Measurements from ENCODE around the gene UQCRQ.

UQCRQ gene

GRCh38 chr5:132866342-132867045 lies at the start of gene UQCRQ, which contains the start of gene GDF9:
Gene UQCRQ, plus strand, starts transcription at chr5:132866642. Its CDS starts 240 bp downstream, at chr5:132866882.
Gene GDF9, minus strand, starts transcription at chr5:132866469. Its CDS starts 1,936 bp downstream, at chr5:132864533.
- ChIA-PET POLR2A (ENCODE audit: low non-redundant PET) (interaction anchor here (0.9 to 1.2 kb wide), 5 partner anchors 10 to 46 kb away, joined by 3 to 7 read pairs (median 6); no protein-coding TSS in a partner anchor), CTCF (interaction anchor here (0.6 to 1.9 kb wide), 6 partner anchors 26 to 1117 kb away, joined by 3 to 6 read pairs (median 4); no protein-coding TSS in a partner anchor)
- DNase-seq (ENCODE audit: low spot score), result peak; percentile 99
- H3K27ac ChIP-seq, result peak within 1 kb of the TSS; percentile 81
- peak; percentile 57 for TF ChIP-seq CTCF (conservative IDR thresholded peaks at IDR 0.05; ENCODE audit: low read depth)

GRCh38 chr5:132817011-132817410 lies 49.4 kb upstream of the UQCRQ start:
- TF ChIP-seq CTCF (conservative IDR thresholded peaks at IDR 0.05; ENCODE audit: low read depth), result no peak
- POLR2A ChIA-PET (ENCODE audit: low non-redundant PET), result interaction anchor here (1.2 kb wide), 1 partner anchor 79 kb away, joined by 3 read pairs; the partner anchor contains the start of gene KIF3A
- no peak overlapping the region for H3K27ac ChIP-seq
- CTCF ChIA-PET, result interaction anchor here (0.9 to 1.0 kb wide), 2 partner anchors 65 to 291 kb away, joined by 3 to 4 read pairs; no protein-coding TSS in a partner anchor
- DNase-seq (ENCODE audit: low spot score), result no peak

- DNase-seq (ENCODE audit: low spot score), result no peak
- ChIA-PET CTCF (interaction anchor here (0.5 to 2.4 kb wide), 30 partner anchors 9 to 640 kb away, joined by 3 to 21 read pairs (median 4); partner anchors contain the start of genes CCNI2, KIF3A and SHROOM1), POLR2A (ENCODE audit: low non-redundant PET) (interaction anchor here (0.6 to 1.2 kb wide), 2 partner anchors 43 to 46 kb away, joined by 3 to 6 read pairs; partner anchors contain the start of gene SEPTIN8)
- TF ChIP-seq CTCF (conservative IDR thresholded peaks at IDR 0.05; ENCODE audit: low read depth), result no peak
- H3K27ac ChIP-seq, result no peak overlapping the region
These were observed 47.0 kb upstream of the UQCRQ start for GRCh38 chr5:132819468-132819867.

GRCh38 chr5:132820162-132820754 lies 46.2 kb upstream of the UQCRQ start:
- DNase-seq (ENCODE audit: low spot score), result peak; percentile 88
- POLR2A ChIA-PET (ENCODE audit: low non-redundant PET), result interaction anchor here (0.6 to 1.2 kb wide), 5 partner anchors 34 to 550 kb away, joined by 3 to 9 read pairs (median 6); no protein-coding TSS in a partner anchor
- peak; percentile 93 for TF ChIP-seq CTCF (conservative IDR thresholded peaks at IDR 0.05; ENCODE audit: low read depth)
- H3K27ac ChIP-seq, result no peak overlapping the region
- CTCF ChIA-PET, result interaction anchor here (0.5 to 2.4 kb wide), 39 partner anchors 9 to 641 kb away, joined by 3 to 21 read pairs (median 4); partner anchors contain the start of genes CCNI2, KIF3A and SHROOM1

GRCh38 chr5:132821350-132821749 lies 45.1 kb upstream of the UQCRQ start:
- ChIA-PET POLR2A (ENCODE audit: low non-redundant PET) (interaction anchor here (1.1 kb wide), 1 partner anchor 68 kb away, joined by 3 read pairs; no protein-coding TSS in a partner anchor), CTCF (interaction anchor here (1.0 to 2.2 kb wide), 7 partner anchors 7 to 435 kb away, joined by 3 to 16 read pairs (median 6); no protein-coding TSS in a partner anchor)
- TF ChIP-seq CTCF (conservative IDR thresholded peaks at IDR 0.05; ENCODE audit: low read depth), result no peak
- DNase-seq (ENCODE audit: low spot score), result no peak
- H3K27ac ChIP-seq, result no peak overlapping the region

GRCh38 chr5:132821791-132822190 lies 44.7 kb upstream of the UQCRQ start:
- POLR2A ChIA-PET (ENCODE audit: low non-redundant PET), result interaction anchor here (1.1 kb wide), 1 partner anchor 68 kb away, joined by 3 read pairs; no protein-coding TSS in a partner anchor
- no peak for DNase-seq (ENCODE audit: low spot score)

More at GRCh38 chr5:132821791-132822190, 44.7 kb upstream of the UQCRQ start:
- TF ChIP-seq CTCF (conservative IDR thresholded peaks at IDR 0.05; ENCODE audit: low read depth), result no peak
- CTCF ChIA-PET, result interaction anchor here (0.6 to 2.1 kb wide), 6 partner anchors 62 to 819 kb away, joined by 3 to 12 read pairs (median 5); no protein-coding TSS in a partner anchor
- H3K27ac ChIP-seq, result no peak overlapping the region
